Activated T-cell treated with anti-CD3 and anti-CD28 coated beads, Interleukin-2, amount 50 U/mL, for 4 hours (primary cell): Measurements from ENCODE around the gene LHB. TPM values are rescaled to one million over a fixed set of nuclear protein-coding genes. Genes with fewer than 3 reads are reported as not detected.
"Not testable (repeated sequence)": the region's sequence is repeated elsewhere in the genome, so short reads cannot be mapped to it uniquely, and the experiment has no call there.

Experiments
- ATAC-seq, 2 donors: fragments of 200-7000 bp; cut with Tn5 transposase; one replicate each; pipeline ENCODE4 v1.10.0; 2021
- DNase-seq: peaks from one replicate; pipeline ENCODE4 v3.0.0-alpha.2; 2020
- H3K27me3 Mint-ChIP-seq: one replicate; pipeline ENCODE4 v1.8.0; 2021; ENCODE audit warnings: low read depth, mixed read lengths
- H3K36me3 Mint-ChIP-seq: one replicate; pipeline ENCODE4 v1.8.0; 2022; ENCODE audit warnings: mixed read lengths; ENCODE audit not compliant: insufficient read depth
- H3K4me1 Mint-ChIP-seq: one replicate; pipeline ENCODE4 v1.8.0; 2021; ENCODE audit warnings: low read depth, mixed read lengths
- H3K4me3 Mint-ChIP-seq: one replicate; pipeline ENCODE4 v1.8.0; 2021; ENCODE audit warnings: mild to moderate bottlenecking, moderate library complexity, mixed read lengths
- H3K9me3 Mint-ChIP-seq: one replicate; pipeline ENCODE4 v1.8.0; 2021; ENCODE audit warnings: mixed read lengths
- total RNA-seq, 3 donors: library from RNA; stranded (reverse); gene quantifications; one replicate each; pipeline ENCODE4 v1.2.1, GENCODE V29; 2021

Gene LHB
- not detected for total RNA-seq

GRCh38 chr19:49017041-49017665, at the start of gene LHB:
Gene LHB (minus strand): TSS chr19:49017091. CDS start chr19:49017081, 10 bp downstream.
- H3K4me1 Mint-ChIP-seq = peaks cover 18% of the 10 kb centered on the region
- no peaks in the 10 kb centered on the region for H3K9me3 Mint-ChIP-seq
- ATAC-seq (no peak), DNase-seq (no peak)
- H3K27me3 Mint-ChIP-seq = peaks cover 3% of the 10 kb centered on the region
- peaks cover 5% of the 10 kb centered on the region for H3K36me3 Mint-ChIP-seq
- peak within 1 kb of the TSS; percentile 77 for H3K4me3 Mint-ChIP-seq

DNA sequence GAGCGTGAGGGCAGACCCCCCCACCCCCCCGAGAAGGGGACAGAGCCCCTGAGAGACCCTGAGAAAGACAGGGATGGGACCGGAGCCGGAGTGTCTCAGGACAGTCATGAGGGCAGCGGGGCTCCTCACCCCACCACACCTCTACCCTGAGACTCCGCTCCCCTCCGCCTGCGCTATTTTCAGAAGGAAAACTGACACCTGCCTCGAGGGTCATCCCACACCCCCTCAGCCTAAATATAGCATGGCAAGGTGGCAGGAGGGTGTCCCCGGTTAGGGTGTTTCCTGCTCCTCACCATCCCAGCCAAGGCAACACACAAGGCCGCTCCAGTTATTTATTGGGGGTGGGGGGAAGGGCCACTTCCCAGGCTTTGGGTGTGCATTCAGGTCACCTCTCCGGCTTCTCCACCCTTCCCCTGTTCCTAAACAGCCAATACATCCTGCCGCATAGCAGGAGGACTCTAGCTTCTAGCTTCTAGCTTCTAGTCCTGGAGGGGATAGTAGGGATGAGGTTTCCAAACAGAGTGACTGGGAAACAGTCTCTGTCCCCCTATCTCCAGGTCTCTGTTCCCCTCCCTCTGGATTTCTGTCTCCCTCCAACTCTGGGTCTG, 49.1 kb upstream of the LHB start:
- Mint-ChIP-seq H3K36me3 (peaks cover 2% of the 10 kb centered on the region), H3K9me3 (no peaks in the 10 kb centered on the region), H3K27me3 (peaks cover 78% of the 10 kb centered on the region), H3K4me1 (no peaks in the 10 kb centered on the region), H3K4me3 (no peak overlapping the region)
- DNase-seq (no peak), ATAC-seq (no peak)

DNA sequence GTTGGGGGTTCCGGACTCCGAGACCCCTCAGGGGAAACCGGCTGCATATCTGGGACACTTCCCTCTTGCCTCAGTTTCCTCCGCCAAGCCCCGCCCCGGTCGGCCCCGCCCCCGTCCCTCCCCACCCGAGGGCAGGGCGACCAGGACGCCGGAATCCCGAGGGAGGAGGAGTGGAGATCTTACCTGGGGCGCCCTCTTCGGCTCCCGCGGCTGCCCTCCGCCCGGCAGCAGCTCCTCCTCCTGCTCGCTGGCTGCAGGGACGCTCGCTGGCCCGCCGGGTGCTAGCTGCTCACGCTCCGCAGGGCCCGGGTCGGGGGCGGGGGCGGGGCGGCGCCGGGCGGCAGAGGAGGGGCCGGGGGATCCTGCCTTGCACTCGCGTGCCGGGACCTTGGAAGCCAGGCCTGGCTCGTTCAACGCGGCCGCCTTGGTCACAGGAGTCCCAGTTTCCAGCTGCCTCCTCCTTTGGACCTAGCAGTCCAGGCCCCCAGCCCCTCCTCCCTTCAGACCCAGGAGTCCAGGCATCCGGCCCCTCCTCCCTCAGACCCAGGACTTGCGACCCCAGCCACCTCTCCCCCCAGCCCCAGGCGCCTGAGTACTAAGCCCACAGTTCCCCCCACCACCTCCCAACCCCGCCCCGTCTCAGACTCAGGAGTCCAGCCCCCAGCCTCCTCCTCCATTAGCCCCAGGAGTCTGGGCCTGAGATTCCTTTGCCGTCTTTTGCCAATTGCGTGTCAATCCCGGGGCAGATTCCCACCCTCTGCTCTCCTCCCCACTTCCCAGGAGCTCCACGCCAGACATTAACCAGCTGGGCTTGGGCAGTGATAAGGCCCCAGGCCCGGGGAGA, 48.1 kb upstream of the LHB start, which contains the start of gene NTF4:
Gene NTF4 (minus strand): TSS at position 51 of the 844 bp plus-strand sequence. CDS start 2,821 bp downstream, outside the sequence.
- ATAC-seq (peak; percentile 41 to 42), DNase-seq (no peak)
- H3K4me1 Mint-ChIP-seq = no peaks in the 10 kb centered on the region
- peaks cover 74% of the 10 kb centered on the region for H3K27me3 Mint-ChIP-seq
- H3K9me3 Mint-ChIP-seq = no peaks in the 10 kb centered on the region
- no peaks in the 10 kb centered on the region for H3K36me3 Mint-ChIP-seq
- no peak within 1 kb of the TSS for H3K4me3 Mint-ChIP-seq

DNA sequence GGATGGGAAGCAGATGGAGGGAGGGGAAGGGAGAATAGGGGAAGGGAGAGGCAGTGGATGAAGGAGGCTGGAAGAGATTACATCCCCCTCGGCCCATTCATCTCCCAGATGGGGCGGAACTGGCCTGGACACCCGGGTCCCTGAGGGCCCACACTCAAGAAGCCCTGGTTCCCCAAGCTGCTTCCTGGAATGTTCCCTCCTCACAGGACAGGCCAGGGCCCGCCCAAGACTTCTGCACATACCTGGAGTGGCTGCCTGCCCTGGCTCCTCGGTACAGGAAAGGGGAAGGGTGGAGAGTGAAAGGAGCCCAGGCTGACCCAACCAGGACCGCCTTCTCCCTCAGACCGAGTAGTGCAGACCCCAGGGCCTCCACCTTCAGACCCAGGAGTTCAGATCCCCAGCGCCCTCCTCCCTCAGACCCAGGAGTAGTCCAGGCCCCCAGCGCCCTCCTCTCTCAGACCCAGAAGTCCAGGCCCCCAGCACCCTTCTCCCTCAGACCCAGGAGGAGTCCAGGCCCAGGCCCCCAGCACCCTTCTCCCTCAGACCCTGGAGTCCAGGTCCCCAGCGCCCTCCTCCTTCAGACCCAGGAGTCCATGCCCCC, 47.2 kb upstream of the LHB start:
- ATAC-seq = no peak
- H3K4me3 Mint-ChIP-seq = no peak overlapping the region
- no peaks in the 10 kb centered on the region for H3K9me3 Mint-ChIP-seq
- peaks cover 72% of the 10 kb centered on the region for H3K27me3 Mint-ChIP-seq
- H3K4me1 Mint-ChIP-seq = no peaks in the 10 kb centered on the region
- DNase-seq = no peak
- no peaks in the 10 kb centered on the region for H3K36me3 Mint-ChIP-seq

DNA sequence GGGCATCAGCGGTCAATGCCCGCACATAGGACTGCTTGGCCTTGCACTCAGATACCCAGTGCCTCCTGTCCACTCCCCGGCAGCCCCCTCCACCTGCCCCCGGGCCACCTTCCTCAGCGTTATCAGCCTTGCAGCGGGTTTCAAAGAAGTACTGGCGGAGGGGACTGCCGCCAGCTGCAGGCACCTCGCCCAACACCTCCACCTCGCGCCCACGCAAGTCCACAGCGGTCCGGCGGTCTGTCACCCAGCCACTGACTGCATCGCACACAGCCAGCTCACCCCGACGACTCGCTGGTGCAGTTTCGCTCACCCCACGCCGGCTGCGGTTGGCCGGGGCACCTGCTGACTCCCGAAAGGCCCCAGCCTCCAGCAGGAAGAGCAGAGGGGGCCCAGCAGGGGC, 44.6 kb upstream of the LHB start:
- H3K27me3 Mint-ChIP-seq = peaks cover 71% of the 10 kb centered on the region

DNA sequence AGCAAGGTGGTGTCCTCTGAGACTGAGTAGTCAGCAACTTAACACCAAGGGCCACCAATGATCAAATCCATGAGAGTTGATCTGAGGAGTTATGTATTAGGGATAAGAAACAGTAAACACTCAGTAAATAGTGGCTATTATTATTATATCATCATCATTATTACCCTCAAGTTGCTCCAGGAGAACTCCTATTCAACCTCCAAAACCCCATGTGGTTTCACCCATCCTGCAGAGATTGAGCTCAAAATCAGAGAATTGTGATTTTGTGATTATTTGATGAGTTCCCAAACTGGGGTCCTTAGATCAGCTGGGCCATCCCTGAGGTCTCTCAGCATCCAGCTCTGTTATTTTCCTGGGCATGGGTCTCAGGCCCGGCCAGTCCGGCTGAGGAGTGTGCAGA, 44.1 kb upstream of the LHB start:
- Mint-ChIP-seq H3K4me1 (peaks cover 20% of the 10 kb centered on the region), H3K27me3 (peaks cover 68% of the 10 kb centered on the region), H3K36me3 (no peaks in the 10 kb centered on the region), H3K9me3 (no peaks in the 10 kb centered on the region), H3K4me3 (no peak overlapping the region)
- DNase-seq (no peak), ATAC-seq (no peak)

More for the DNA sequence above, 44.6 kb upstream of the LHB start:
- DNase-seq (no peak), ATAC-seq (no peak)
- no peaks in the 10 kb centered on the region for H3K9me3 Mint-ChIP-seq
- H3K4me3 Mint-ChIP-seq = no peak overlapping the region
- peaks cover 16% of the 10 kb centered on the region for H3K4me1 Mint-ChIP-seq
- no peaks in the 10 kb centered on the region for H3K36me3 Mint-ChIP-seq

- DNase-seq (no peak), ATAC-seq (no peak)
- H3K9me3 Mint-ChIP-seq = no peaks in the 10 kb centered on the region
- H3K27me3 Mint-ChIP-seq = peaks cover 57% of the 10 kb centered on the region
- H3K4me3 Mint-ChIP-seq = no peak overlapping the region
- peaks cover 22% of the 10 kb centered on the region for H3K4me1 Mint-ChIP-seq
- H3K36me3 Mint-ChIP-seq = no peaks in the 10 kb centered on the region
Measured at GRCh38 chr19:49059053-49059452, 42.2 kb upstream of the LHB start.

DNA sequence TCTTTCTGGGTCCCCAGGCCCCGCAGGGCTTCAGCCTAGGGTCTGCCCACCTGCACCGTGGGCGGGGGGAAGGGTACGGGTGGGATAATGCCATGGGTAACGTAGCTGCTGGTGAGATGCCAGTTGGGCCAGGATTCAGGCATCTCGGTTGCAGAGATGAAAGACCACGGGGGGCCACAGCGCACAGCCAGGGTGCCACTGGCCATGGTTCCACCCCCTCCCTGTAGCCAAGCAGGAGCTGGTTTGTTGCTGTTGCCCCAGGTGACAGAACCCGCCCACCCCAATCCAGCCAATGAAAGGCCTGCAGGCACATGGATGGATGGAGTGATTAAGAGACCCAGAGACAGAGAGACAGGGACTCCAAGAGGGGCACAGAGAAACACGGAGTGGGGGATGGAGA, 41.7 kb upstream of the LHB start:
- Mint-ChIP-seq H3K4me1 (peaks cover 22% of the 10 kb centered on the region), H3K36me3 (no peaks in the 10 kb centered on the region), H3K9me3 (no peaks in the 10 kb centered on the region), H3K27me3 (peaks cover 53% of the 10 kb centered on the region), H3K4me3 (no peak overlapping the region)
- DNase-seq (no peak), ATAC-seq (peak in 1 of 2 donors; percentile 39)

DNA sequence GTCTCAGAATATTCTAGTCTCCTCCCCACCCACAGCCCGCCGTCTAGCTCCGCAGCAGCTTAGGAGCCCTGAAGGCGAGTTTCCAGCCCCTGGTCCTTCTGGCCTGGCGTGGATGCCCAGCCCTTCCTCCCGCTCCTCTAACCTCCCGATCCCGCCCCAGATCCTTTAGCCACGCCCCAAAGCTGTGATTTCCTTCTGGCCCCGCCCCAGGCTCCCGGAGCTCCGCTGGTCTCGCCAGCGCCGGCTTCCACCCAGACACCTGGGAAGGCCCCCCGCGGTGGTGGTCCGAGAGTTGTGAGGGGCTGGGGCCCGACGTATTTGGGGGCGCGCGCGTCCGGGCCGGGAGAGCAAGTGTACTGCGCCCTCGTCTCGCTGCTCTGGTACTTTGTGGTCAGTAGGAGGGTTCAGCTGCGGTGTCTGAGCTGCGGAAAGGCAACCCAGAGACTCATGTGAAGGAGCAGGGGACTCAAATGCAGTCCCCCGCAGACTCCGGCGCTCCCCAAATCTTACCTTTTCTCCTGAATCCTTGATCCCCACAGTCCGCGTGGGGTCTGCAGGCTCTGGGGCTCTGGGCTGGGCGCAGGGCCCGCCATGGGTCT, 40.8 kb upstream of the LHB start, which contains the start of gene CGB7:
Gene CGB7 (minus strand): TSS at position 114 of the 599 bp plus-strand sequence. CDS start 2,374 bp downstream, outside the sequence.
- Mint-ChIP-seq H3K27me3 (peaks cover 45% of the 10 kb centered on the region), H3K9me3 (no peaks in the 10 kb centered on the region), H3K4me3 (peak within 1 kb of the TSS; percentile 77), H3K4me1 (peaks cover 22% of the 10 kb centered on the region), H3K36me3 (no peaks in the 10 kb centered on the region)
- ATAC-seq (peak; percentile 9 to 36), DNase-seq (peak; percentile 33)

DNA sequence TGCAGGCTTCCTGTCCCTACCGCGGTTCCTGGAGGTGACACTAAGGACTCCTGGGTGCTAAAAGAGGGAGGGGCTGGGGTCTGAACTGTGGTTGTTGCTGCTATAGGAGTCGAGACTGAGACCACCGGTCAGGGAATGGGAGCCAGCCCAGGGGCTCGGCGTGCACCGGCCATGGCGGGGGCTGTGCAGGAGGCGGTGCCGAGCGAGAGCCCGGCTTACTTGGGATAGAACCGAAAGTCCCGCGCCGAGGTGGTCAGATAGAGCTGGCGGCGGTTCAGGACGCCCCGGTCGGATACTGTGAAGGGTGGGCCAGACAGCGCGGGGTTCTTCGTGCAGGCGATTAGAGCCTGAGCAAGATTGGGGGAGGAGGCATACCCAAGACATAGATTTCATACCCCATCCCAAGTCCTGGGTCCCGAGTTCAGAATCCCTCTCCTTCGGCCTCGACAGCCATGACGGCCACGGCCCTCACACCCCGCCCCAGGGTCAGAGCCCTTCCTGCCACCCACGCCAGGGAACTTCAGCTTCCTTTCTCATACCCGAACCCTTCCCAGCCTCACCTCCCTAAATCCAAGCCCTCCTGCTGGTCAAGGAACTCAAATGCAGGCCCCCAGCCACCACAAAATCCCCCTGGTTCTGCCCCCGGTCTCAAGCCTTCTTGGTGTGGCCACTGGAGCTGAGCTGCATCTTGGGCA, 40.2 kb upstream of the LHB start:
- not testable (repeated sequence) for H3K36me3 Mint-ChIP-seq, DNase-seq, H3K9me3 Mint-ChIP-seq
- peak overlapping the region; percentile 77 for H3K4me3 Mint-ChIP-seq
- peak in 1 of 2 donors; percentile 6 for ATAC-seq
- peaks cover 22% of the 10 kb centered on the region for H3K4me1 Mint-ChIP-seq
- peaks cover 45% of the 10 kb centered on the region for H3K27me3 Mint-ChIP-seq

DNA sequence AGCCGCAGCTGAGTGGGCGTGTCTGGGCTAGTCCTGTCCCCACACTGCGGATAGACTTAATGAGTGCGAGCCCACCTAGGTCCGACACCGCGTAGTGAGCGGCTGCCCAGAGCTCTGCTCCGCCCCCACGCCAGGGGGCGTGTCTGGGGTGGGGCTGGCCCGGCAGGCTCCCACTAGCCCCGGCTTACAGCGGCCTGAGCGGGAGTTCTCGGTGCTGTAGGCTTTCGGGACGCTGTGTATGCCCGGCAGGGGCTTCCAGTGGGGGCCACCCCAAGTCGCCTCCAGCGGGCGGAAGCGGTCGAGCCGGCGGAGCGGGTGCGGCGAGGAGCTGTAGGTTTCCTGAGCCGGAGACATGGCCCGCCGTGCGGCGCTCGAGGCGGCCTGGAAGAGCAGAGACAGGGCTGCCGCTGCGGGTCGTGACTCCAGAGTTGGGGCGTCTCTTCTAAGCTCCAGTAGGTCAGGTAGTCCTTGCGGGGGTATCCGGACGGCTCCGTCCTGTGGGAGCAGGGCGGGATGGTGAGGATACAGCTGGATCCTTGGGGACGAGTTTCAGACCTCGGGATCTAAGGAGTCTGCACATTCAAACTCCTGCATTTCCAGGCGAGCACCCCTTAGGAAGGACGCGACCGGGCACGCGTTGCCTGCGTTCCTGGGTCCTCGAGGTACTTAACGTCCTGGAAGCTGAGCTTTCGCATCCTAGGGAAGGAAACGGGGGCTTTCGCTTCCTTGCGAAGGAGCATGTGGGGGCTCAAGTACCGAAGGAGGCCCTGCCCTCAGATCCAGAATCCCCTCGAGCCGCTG, 39.4 kb upstream of the LHB start:
- H3K4me1 Mint-ChIP-seq = peaks cover 22% of the 10 kb centered on the region
- H3K36me3 Mint-ChIP-seq = no peaks in the 10 kb centered on the region
- peak overlapping the region; percentile 77 for H3K4me3 Mint-ChIP-seq
- ATAC-seq (peak; percentile 78 to 81), DNase-seq (peak; percentile 36)
- no peaks in the 10 kb centered on the region for H3K9me3 Mint-ChIP-seq
- peaks cover 41% of the 10 kb centered on the region for H3K27me3 Mint-ChIP-seq

GRCh38 chr19:49050376-49051033, 33.6 kb upstream of the LHB start:
- not testable (repeated sequence) for DNase-seq, H3K9me3 Mint-ChIP-seq, ATAC-seq, H3K36me3 Mint-ChIP-seq, H3K4me1 Mint-ChIP-seq, H3K27me3 Mint-ChIP-seq, H3K4me3 Mint-ChIP-seq
